Gastrocnemius medialis (tissue), 4 donors: ENCODE results near the gene ADAM11.

Experiments used
- POLR2A ChIP-seq, 2 donors: fragments of 450-650 bp; IDR thresholded peaks; one replicate each; pipeline ENCODE4 v1.6.1; 2017; ENCODE audit warnings: antibody characterized with exemption in 2 of 2, mild to moderate bottlenecking in 2 of 2, moderate library complexity in 2 of 2
- TF ChIP-seq, protein P1 (sequence below), 5 experiments: fragments of 450-650 bp in 3 of 5; fragments of 200-600 bp in 2 of 5; sonication (generic) in 2 of 5; IDR thresholded peaks in 4 of 5; conservative IDR thresholded peaks in 1 of 5; 1 replicate in 4 of 5; 2 replicates in 1 of 5; pipeline ENCODE4 v1.5.1; 2016 to 2019; ENCODE audit warnings: antibody characterized with exemption in 5 of 5, mild to moderate bottlenecking in 3 of 5, moderate library complexity in 3 of 5

DNA sequence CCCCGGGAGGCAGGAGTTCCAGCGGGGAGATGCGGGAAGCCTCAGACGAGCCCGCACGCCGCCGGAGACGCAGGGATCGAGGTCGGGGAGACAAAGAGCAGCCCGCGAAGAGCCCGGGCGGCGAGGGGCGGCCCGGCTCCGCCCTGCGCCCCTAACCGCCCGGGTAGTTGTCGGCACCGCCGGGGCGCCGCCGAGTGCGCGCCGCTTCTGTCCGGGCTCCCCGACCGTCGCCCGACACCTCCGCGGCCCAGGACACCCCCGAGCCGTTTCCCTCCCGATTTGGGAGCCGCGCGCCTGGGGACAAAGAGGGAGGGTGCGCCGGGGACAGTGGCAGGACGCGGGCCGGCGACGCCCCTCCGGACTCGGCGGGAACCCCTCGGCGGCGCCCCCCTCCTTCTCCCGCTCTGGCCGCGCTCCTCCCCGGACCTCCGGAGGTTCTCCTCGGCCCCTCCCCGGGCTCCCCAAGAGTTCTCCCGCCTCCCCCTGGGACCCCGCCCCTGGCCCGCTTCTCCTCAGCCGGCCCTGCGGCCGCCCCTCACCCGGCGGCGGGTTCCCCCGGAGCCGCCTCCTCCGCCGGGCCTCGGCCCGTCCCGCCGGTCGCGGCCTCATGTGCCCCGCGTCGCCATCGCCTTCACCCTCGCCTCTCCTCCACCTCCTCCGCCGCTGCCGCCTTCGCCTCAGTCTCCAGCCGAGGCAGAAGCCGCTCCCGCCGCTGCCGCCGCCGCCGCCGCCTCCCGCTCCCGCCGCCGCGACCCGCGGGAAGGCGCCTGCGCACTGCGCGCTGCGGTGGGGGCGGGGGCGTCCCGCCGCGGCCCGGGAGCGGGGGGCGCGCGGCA, 71.0 kb downstream of the ADAM11 start, which contains the start of gene GJC1:
- TF ChIP-seq POLR2A (IDR thresholded peaks at IDR 0.05): no peak
- TF ChIP-seq, protein P1, sequence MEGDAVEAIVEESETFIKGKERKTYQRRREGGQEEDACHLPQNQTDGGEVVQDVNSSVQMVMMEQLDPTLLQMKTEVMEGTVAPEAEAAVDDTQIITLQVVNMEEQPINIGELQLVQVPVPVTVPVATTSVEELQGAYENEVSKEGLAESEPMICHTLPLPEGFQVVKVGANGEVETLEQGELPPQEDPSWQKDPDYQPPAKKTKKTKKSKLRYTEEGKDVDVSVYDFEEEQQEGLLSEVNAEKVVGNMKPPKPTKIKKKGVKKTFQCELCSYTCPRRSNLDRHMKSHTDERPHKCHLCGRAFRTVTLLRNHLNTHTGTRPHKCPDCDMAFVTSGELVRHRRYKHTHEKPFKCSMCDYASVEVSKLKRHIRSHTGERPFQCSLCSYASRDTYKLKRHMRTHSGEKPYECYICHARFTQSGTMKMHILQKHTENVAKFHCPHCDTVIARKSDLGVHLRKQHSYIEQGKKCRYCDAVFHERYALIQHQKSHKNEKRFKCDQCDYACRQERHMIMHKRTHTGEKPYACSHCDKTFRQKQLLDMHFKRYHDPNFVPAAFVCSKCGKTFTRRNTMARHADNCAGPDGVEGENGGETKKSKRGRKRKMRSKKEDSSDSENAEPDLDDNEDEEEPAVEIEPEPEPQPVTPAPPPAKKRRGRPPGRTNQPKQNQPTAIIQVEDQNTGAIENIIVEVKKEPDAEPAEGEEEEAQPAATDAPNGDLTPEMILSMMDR (IDR thresholded peaks at IDR 0.05 in 4 of 5, conservative IDR thresholded peaks at IDR 0.05 in 1 of 5): no peak
